ENCODE data around the gene STAT3.
"Not testable (repeated sequence)": the region's sequence is repeated elsewhere in the genome, so short reads cannot be mapped to it uniquely, and the experiment has no call there.

STAT3 gene

DNA sequence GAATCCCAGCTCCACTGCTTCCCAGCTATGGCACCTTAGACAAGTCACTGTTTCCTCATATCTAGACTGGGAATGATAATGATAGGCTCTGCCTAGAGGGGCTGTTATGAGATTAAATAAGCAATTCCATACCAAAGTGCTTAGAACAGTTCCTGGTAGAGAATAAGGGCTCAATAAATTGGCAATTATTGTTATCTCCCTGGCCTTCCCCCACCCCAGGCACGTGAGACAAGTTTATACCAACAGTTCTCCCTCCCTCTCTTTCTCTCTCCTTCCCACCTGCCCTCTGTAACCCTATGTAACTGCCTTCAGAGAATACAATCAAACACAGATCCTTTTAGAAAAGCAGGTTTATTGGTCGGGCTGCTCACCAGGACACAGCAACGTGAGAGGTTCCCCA is 13.9 kb upstream of the STAT3 start:
- Mint-ChIP-seq H3K4me1 (peaks cover 27% of the 10 kb centered on the region), H3K27me3 (no peaks in the 10 kb centered on the region), H3K27ac (no peak overlapping the region), H3K36me3 (ENCODE audit: low read depth) (no peaks in the 10 kb centered on the region), H3K9me3 (no peaks in the 10 kb centered on the region), H3K4me3 (no peak overlapping the region)
- no peak for DNase-seq
- no peak for ATAC-seq

DNA sequence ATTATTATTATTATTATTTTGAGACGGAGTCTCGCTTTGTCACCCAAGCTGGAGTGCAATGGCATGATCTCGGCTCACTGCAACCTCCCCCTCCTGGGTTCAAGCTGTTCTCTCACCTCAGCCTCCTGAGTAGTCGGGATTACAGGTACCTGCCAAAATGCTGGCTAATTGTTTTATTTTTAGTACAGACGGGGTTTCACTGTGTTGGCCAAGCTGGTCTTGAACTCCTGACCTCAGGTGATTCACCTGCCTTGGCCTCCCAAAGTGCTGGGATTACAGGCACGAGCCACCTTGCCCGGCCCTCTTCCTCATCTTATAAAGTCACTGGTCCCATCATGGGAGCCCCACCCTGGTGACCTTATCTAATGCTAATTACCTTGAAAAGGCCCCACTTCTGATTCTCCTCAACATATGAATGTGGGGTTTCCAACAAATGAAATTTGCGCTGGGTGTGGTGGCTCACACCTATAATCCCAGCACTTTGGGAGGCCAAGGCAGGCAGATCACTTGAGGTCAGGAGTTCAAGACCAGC is 12.7 kb upstream of the STAT3 start:
- H3K36me3 Mint-ChIP-seq (ENCODE audit: low read depth); H3K4me3 Mint-ChIP-seq; DNase-seq; H3K9me3 Mint-ChIP-seq; H3K27me3 Mint-ChIP-seq; H3K27ac Mint-ChIP-seq; ATAC-seq: not testable (repeated sequence)
- peaks cover 22% of the 10 kb centered on the region for H3K4me1 Mint-ChIP-seq

DNA sequence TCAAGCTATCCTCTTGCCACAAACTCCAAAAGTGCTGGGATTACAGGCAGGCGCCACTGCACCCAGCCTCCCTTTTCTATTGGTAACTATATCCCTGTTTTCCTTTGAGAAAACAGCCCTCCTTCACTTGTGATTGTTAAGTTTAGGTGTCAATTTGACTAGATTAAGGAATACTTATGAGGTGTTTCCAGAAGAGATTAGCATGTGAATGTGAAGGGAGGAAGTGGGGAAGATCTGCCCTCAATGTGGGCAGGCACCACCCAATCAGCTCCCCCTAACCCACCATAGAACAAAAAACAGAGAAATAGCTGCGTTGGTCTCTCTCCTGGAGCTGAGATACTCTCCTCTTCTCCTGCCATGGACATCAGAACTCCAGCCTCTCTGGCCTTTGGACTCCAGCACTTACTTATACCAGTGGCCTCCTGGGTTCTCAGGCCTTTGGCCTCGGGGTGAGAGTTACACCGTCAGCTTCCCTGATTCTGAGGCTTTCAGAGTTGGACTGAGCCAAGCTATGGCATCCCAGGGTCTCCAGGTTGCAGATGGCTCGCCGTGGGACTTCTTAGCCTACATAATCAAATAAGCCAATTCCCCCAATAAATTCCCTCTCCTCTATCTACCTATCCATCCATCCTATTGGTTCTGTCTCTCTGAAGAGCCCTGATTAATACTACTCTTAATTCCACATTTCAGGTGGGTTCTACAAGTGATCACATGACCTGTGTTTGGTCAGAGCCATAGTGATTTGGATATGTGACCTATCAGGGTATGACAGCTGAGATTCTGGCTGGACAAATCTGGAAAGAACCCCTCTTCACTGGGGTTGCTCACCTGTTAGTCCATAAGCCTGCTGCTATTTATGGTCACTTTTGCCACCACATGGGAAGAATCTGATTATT is 12.0 kb upstream of the STAT3 start:
- H3K36me3 Mint-ChIP-seq (ENCODE audit: low read depth): no peaks in the 10 kb centered on the region
- H3K27ac Mint-ChIP-seq: peak overlapping the region; percentile 60

DNA sequence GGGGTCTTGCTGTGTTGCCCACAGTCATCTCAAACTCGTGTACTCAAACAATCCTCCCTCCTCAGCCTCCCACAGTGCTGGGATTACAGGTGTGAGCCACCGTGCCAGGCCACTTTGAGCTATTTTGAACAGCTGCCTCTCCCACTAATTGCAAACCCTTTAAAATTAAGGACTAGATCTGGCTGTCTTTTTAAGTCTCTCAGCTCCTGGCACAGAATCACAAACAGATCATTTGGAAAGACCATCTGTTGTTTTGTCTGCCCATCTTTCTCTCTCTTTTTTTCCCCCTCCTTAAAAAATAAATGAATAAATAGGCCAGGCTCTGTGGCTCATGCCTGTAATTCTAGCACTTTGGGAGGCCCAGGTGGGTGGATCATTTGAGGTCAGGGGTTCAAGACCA is 10.9 kb upstream of the STAT3 start:
- ATAC-seq (no peak), DNase-seq (no peak)
- no peaks in the 10 kb centered on the region for H3K9me3 Mint-ChIP-seq
- no peaks in the 10 kb centered on the region for H3K27me3 Mint-ChIP-seq
- H3K4me1 Mint-ChIP-seq: peaks cover 24% of the 10 kb centered on the region
- H3K27ac Mint-ChIP-seq: no peak overlapping the region
- no peak overlapping the region for H3K4me3 Mint-ChIP-seq
- H3K36me3 Mint-ChIP-seq (ENCODE audit: low read depth): no peaks in the 10 kb centered on the region

More for the DNA sequence above, 12.0 kb upstream of the STAT3 start:
- Mint-ChIP-seq H3K27me3 (no peaks in the 10 kb centered on the region), H3K4me3 (no peak overlapping the region), H3K9me3 (no peaks in the 10 kb centered on the region), H3K4me1 (peaks cover 20% of the 10 kb centered on the region)
- ATAC-seq (no peak), DNase-seq (no peak)

DNA sequence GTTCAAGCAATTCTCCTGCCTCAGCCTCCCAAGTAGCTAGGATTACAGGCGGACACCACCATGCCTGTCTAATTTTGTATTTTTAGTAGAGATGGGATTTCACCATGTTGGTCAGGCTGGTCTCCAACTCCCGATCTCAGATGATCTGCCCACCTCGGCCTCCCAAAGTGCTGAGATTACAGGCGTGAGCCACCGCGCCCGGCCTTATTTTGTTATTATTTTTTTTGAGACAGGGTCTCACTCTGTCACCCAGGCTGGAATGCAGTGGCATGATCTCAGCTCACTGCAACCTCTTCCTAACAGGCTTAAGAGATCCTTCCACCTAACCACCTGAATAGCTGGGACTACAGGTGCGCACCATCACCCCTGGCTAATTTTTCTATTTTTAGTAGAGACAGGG is 7.4 kb upstream of the STAT3 start:
- not testable (repeated sequence) for DNase-seq; ATAC-seq; H3K4me3 Mint-ChIP-seq; H3K27ac Mint-ChIP-seq; H3K9me3 Mint-ChIP-seq; H3K27me3 Mint-ChIP-seq; H3K36me3 Mint-ChIP-seq (ENCODE audit: low read depth)
- peaks cover 27% of the 10 kb centered on the region for H3K4me1 Mint-ChIP-seq

- no peak for ATAC-seq
- no peaks in the 10 kb centered on the region for H3K27me3 Mint-ChIP-seq
- no peaks in the 10 kb centered on the region for H3K36me3 Mint-ChIP-seq (ENCODE audit: low read depth)
Measured at GRCh38 chr17:42394838-42395237, 6.6 kb upstream of the STAT3 start.

DNA sequence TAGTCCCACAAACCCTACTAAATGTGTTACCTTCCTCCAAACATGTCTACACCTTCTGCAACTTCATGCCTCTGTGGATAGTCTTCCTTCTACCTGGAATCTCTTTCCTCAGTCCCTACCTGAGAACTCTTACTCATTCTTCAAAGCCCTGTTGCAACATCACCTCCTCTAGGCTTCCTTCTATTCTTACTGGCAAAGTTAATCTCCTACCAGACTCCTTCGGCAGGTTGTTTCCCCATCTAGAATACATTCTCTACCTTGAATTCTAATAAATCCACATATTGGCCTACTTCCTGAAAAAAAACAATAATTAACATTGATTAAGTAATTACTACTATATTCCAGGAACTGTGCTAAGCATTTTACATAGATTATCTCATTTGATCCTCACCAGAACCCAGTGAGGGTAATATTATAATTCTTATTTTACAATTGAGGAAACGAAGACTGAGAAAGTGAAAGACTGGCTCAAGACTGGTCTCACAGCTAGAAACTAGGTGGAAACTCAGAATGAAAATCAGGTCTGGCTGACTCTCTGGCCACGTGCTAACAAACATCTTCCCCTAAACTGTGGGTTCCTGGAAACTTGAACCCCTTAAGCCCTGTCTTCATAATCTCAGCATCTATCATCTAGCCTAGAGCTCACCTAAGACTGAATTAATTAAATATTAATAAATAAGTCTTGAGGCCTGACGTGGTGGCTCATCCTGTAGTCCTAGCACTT is 4.6 kb upstream of the STAT3 start:
- no peak for ATAC-seq
- H3K4me3 Mint-ChIP-seq: no peak overlapping the region
- H3K27ac Mint-ChIP-seq: peak overlapping the region; percentile 42

More at GRCh38 chr17:42394838-42395237, 6.6 kb upstream of the STAT3 start:
- no peak for DNase-seq
- Mint-ChIP-seq H3K4me3 (no peak overlapping the region), H3K9me3 (no peaks in the 10 kb centered on the region), H3K4me1 (peaks cover 27% of the 10 kb centered on the region), H3K27ac (no peak overlapping the region)

GRCh38 chr17:42391439-42391838 is 3.2 kb upstream of the STAT3 start:
- H3K4me1 Mint-ChIP-seq: peaks cover 44% of the 10 kb centered on the region
- not testable (repeated sequence) for DNase-seq, H3K27ac Mint-ChIP-seq, H3K4me3 Mint-ChIP-seq, ATAC-seq, H3K27me3 Mint-ChIP-seq, H3K9me3 Mint-ChIP-seq
- peaks cover 11% of the 10 kb centered on the region for H3K36me3 Mint-ChIP-seq (ENCODE audit: low read depth)

More for the DNA sequence above, 4.6 kb upstream of the STAT3 start:
- Mint-ChIP-seq H3K9me3 (no peaks in the 10 kb centered on the region), H3K36me3 (ENCODE audit: low read depth) (peaks cover 3% of the 10 kb centered on the region), H3K4me1 (peaks cover 41% of the 10 kb centered on the region), H3K27me3 (no peaks in the 10 kb centered on the region)
- DNase-seq: no peak

- Mint-ChIP-seq H3K9me3 (no peaks in the 10 kb centered on the region), H3K4me3 (peak overlapping the region; percentile 93), H3K27ac (peak overlapping the region; percentile 98), H3K4me1 (peaks cover 58% of the 10 kb centered on the region), H3K27me3 (no peaks in the 10 kb centered on the region), H3K36me3 (ENCODE audit: low read depth) (peaks cover 20% of the 10 kb centered on the region)
- DNase-seq: no peak
- ATAC-seq: no peak
Measured at GRCh38 chr17:42389899-42390298, 1.7 kb upstream of the STAT3 start.

- Mint-ChIP-seq H3K4me1 (peaks cover 61% of the 10 kb centered on the region), H3K27ac (peak overlapping the region; percentile 98), H3K4me3 (peak overlapping the region; percentile 93), H3K9me3 (no peaks in the 10 kb centered on the region), H3K27me3 (no peaks in the 10 kb centered on the region), H3K36me3 (ENCODE audit: low read depth) (peaks cover 24% of the 10 kb centered on the region)
- ATAC-seq (peak; percentile 86), DNase-seq (no peak)
Measured at GRCh38 chr17:42389135-42389417, 834 bp upstream of the STAT3 start.

GRCh38 chr17:42387661-42388380 is 421 bp downstream of the STAT3 start:
- Mint-ChIP-seq H3K27ac (peak overlapping the region; percentile 98), H3K9me3 (no peaks in the 10 kb centered on the region), H3K4me1 (peaks cover 64% of the 10 kb centered on the region), H3K36me3 (ENCODE audit: low read depth) (peaks cover 30% of the 10 kb centered on the region), H3K4me3 (peak overlapping the region; percentile 93), H3K27me3 (no peaks in the 10 kb centered on the region)
- ATAC-seq: no peak
- peak; percentile 53 for DNase-seq

DNA sequence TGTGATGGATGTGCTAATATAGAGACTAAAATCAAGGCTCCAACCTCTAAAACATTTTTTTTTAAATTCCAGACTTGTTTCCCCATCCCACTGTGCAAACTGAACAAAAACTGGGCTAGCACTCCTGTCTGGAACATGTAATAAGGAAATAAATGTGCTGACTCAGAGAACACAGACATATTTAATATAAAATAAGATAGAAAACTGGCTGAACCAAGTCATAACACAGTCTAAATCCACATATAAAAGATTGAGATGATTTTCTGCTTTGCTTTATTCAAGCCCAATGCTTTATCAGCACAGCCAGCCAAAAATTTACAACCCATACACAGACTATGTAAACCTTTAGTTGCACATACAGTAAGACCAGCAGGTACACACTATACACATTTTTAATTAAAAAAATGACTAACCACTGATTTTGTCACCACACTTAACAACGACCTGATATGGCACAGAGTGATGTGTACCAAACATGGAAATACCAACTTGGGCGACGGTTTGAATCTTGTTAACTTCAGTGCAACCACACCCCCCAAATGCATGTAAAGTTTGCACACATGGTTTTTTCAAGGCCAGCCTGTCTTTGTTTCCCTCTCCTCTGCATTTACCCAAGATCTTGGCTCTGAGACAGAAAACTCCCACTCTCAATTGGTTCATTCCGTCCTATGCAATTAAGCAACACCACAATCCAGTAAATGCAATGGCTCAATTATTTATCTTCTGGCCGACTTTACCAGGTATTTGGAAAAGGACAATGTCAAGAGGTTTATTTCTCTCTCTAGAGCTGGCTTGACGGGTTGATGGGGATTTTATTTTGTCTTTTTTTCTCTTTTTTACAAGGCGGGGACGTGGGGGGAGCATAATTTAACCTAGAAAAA is 1.2 kb downstream of the STAT3 start:
- DNase-seq (no peak), ATAC-seq (no peak)
- no peaks in the 10 kb centered on the region for H3K9me3 Mint-ChIP-seq
- H3K36me3 Mint-ChIP-seq (ENCODE audit: low read depth): peaks cover 35% of the 10 kb centered on the region
- peaks cover 66% of the 10 kb centered on the region for H3K4me1 Mint-ChIP-seq
- H3K27me3 Mint-ChIP-seq: no peaks in the 10 kb centered on the region
- H3K4me3 Mint-ChIP-seq: peak overlapping the region; percentile 93
- peak overlapping the region; percentile 98 for H3K27ac Mint-ChIP-seq

DNA sequence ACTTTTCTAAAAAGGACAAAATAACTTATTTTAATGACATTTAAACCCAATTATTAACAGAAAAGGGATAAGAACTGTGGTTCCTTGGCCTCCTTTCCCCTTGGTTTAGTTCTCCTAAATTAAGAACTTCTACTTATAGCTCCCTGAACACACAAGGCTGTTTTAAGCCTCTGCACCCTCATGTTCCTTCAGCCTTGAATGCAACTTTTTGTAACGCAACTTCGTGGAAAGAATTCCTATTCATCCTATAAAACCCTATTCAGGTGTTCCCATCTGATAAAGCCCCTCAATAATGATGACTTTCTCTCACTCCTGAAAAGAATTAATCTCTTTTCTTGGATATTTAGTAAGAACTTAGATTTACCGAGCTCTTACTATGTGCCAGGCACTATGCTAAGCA is 6.3 kb downstream of the STAT3 start:
- DNase-seq (no peak), ATAC-seq (no peak)
- Mint-ChIP-seq H3K4me3 (no peak overlapping the region), H3K27ac (no peak overlapping the region), H3K4me1 (peaks cover 77% of the 10 kb centered on the region), H3K36me3 (ENCODE audit: low read depth) (peaks cover 46% of the 10 kb centered on the region), H3K9me3 (no peaks in the 10 kb centered on the region), H3K27me3 (no peaks in the 10 kb centered on the region)

GRCh38 chr17:42380935-42381334 is 7.3 kb downstream of the STAT3 start:
- ATAC-seq: no peak
- Mint-ChIP-seq H3K27me3 (no peaks in the 10 kb centered on the region), H3K36me3 (ENCODE audit: low read depth) (peaks cover 41% of the 10 kb centered on the region), H3K4me1 (peaks cover 72% of the 10 kb centered on the region), H3K9me3 (no peaks in the 10 kb centered on the region), H3K27ac (peak overlapping the region; percentile 56), H3K4me3 (peak overlapping the region; percentile 34)
- DNase-seq: no peak

All from activated naive CD8-positive, alpha-beta T cell treated with anti-CD3 and anti-CD28 coated beads, Interleukin-2, amount 50 U/mL, for 24 hours (primary cell).